Liver (tissue), 3 donors: Measurements from ENCODE around the gene ACO2.

Experiments
- ATF3 ChIP-seq: IDR thresholded peaks from 2 replicates; pipeline ENCODE4 v1.6.1; 2016; ENCODE audit warnings: antibody characterized with exemption
- CTCF ChIP-seq: fragments of 150-350 bp; IDR thresholded peaks from 2 replicates; pipeline ENCODE4 v1.5.1; 2017; ENCODE audit warnings: improper control_type of control experiment, low read depth, low read length; ENCODE audit not compliant: missing input control
- JUND ChIP-seq, 2 donors: IDR thresholded peaks; 2 replicates each; pipeline ENCODE4 v1.6.1; 2016; ENCODE audit warnings: antibody characterized with exemption in 2 of 2
- REST ChIP-seq: IDR thresholded peaks from 2 replicates; pipeline ENCODE4 v1.6.1; 2016; ENCODE audit warnings: antibody characterized with exemption, mild to moderate bottlenecking
- RXRA ChIP-seq, 2 donors: IDR thresholded peaks; 2 replicates each; pipeline ENCODE4 v1.6.1; 2017 to 2018; ENCODE audit warnings: antibody characterized with exemption in 2 of 2, mild to moderate bottlenecking in 1 of 2
- SP1 ChIP-seq: IDR thresholded peaks from 2 replicates; pipeline ENCODE4 v1.6.1; 2018; ENCODE audit warnings: antibody characterized with exemption, mild to moderate bottlenecking
- TAF1 ChIP-seq: conservative IDR thresholded peaks from 2 replicates; pipeline ENCODE4 v1.6.1; 2016; ENCODE audit warnings: antibody characterized with exemption, mild to moderate bottlenecking
- ZBTB33 ChIP-seq: IDR thresholded peaks from 2 replicates; pipeline ENCODE4 v1.6.1; 2016; ENCODE audit warnings: antibody characterized with exemption
- donor health status: healthy.
- donor health status: healthy.

- TF ChIP-seq REST: no peak
- peak; percentile 41 for TF ChIP-seq CTCF
- no peak for TF ChIP-seq ATF3
- TF ChIP-seq SP1: no peak
- TF ChIP-seq ZBTB33: no peak
- no peak for TF ChIP-seq RXRA (IDR thresholded peaks at IDR 0.05)
- no peak for TF ChIP-seq TAF1
- TF ChIP-seq JUND (IDR thresholded peaks at IDR 0.05): no peak
These were observed 32.3 kb downstream of the ACO2 start for GRCh38 chr22:41501209-41501608.
